ENCODE data around the gene PRSS16. TPM values are rescaled to one million over a fixed set of nuclear protein-coding genes. Genes with fewer than 3 reads are reported as not detected.

The PRSS16 gene
- total and polyA plus RNA-seq, 9 of the 15 experiments (the other 6 are each of a cell fraction or from before 2014, with no cell fraction given), result 4.5 to 21.3 (median 12.1) TPM

DNA sequence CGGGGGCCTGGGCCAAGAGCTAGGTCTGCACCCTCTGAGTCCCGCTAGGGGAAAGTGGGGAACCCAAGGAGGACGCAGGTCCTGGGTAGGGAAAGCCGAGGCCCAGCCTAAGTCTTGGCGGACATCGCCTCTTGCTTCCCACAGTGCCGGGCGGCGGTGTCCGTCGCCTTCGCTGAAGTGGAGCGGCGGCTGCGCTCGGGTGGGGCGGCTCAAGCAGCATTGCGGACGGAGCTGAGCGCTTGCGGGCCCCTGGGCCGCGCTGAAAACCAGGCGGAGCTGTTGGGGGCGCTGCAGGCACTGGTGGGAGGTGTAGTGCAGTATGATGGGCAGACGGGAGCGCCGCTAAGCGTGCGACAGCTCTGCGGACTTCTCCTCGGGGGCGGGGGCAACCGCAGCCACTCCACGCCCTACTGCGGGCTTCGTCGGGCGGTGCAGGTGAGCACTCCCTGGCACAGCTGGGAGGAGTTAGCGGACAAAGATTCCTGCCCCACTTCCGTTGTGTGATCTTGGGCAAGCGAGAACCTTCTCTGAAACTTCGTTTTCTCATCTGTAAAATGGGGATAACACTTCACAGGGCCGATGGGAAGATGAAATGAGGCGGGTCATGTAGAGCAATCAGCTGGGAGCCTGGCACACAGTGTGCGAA lies 4.2 kb downstream of the PRSS16 start (continued):
- TF ChIP-seq, protein P1, sequence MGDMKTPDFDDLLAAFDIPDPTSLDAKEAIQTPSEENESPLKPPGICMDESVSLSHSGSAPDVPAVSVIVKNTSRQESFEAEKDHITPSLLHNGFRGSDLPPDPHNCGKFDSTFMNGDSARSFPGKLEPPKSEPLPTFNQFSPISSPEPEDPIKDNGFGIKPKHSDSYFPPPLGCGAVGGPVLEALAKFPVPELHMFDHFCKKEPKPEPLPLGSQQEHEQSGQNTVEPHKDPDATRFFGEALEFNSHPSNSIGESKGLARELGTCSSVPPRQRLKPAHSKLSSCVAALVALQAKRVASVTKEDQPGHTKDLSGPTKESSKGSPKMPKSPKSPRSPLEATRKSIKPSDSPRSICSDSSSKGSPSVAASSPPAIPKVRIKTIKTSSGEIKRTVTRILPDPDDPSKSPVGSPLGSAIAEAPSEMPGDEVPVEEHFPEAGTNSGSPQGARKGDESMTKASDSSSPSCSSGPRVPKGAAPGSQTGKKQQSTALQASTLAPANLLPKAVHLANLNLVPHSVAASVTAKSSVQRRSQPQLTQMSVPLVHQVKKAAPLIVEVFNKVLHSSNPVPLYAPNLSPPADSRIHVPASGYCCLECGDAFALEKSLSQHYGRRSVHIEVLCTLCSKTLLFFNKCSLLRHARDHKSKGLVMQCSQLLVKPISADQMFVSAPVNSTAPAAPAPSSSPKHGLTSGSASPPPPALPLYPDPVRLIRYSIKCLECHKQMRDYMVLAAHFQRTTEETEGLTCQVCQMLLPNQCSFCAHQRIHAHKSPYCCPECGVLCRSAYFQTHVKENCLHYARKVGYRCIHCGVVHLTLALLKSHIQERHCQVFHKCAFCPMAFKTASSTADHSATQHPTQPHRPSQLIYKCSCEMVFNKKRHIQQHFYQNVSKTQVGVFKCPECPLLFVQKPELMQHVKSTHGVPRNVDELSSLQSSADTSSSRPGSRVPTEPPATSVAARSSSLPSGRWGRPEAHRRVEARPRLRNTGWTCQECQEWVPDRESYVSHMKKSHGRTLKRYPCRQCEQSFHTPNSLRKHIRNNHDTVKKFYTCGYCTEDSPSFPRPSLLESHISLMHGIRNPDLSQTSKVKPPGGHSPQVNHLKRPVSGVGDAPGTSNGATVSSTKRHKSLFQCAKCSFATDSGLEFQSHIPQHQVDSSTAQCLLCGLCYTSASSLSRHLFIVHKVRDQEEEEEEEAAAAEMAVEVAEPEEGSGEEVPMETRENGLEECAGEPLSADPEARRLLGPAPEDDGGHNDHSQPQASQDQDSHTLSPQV (IDR thresholded peaks at IDR 0.05), result peak; percentile 55
- peak; percentile 63; the same call in 1 of the 2 replicates for TF ChIP-seq CBX5 (IDR thresholded peaks at IDR 0.05; ENCODE audit: borderline replicate concordance, low read depth)
- TF ChIP-seq ZBTB2 (IDR thresholded peaks at IDR 0.05), result 0 out of 2 replicates have a peak, but pooled peaks have one; percentile 17
- TF ChIP-seq STAT5B (CRISPR knock-in tag; IDR thresholded peaks at IDR 0.05), result no peak
- TF ChIP-seq CAMTA2 (CRISPR knock-in tag; conservative IDR thresholded peaks at IDR 0.05), result no peak
- TF ChIP-seq NELFE (IDR thresholded peaks at IDR 0.05; ENCODE audit: insufficient read depth, insufficient read length), result no peak
- no peak for TF ChIP-seq ZNF395 (CRISPR knock-in tag; IDR thresholded peaks at IDR 0.05)
- peak; percentile 72 for TF ChIP-seq JUND (IDR thresholded peaks at IDR 0.05; ENCODE audit: borderline replicate concordance, low read depth, low read length)
- TF ChIP-seq JUND (tag; IDR thresholded peaks at IDR 0.05; ENCODE audit: borderline replicate concordance, low read depth, low read length), result 0 out of 3 replicates have a peak, but pooled peaks have one; percentile 37
- no peak for TF ChIP-seq ELK1 (CRISPR knock-in tag; IDR thresholded peaks at IDR 0.05)
- TF ChIP-seq SMARCE1 (IDR thresholded peaks at IDR 0.05), result peak; percentile 43; the same call in 1 of the 2 replicates
- TF ChIP-seq TAF9B (IDR thresholded peaks at IDR 0.05; ENCODE audit: partially characterized antibody), result no peak
- peak; percentile 86 for TF ChIP-seq SP1 (CRISPR knock-in tag; IDR thresholded peaks at IDR 0.05)
- 0 out of 2 replicates have a peak, but pooled peaks have one; percentile 39 for TF ChIP-seq SRSF1 (IDR thresholded peaks at IDR 0.05; ENCODE audit: low read depth, low read length)
- peak; percentile 93; the same call in 1 of the 2 replicates for TF ChIP-seq NR1H2 (CRISPR knock-in tag; IDR thresholded peaks at IDR 0.05)
- peak; percentile 61 for TF ChIP-seq DACH1 (IDR thresholded peaks at IDR 0.05; ENCODE audit: partially characterized antibody)
- peak; percentile 83 to 86 for TF ChIP-seq NRF1 (conservative IDR thresholded peaks at IDR 0.05 in 1 of 2, IDR thresholded peaks at IDR 0.05 in 1 of 2)
- TF ChIP-seq SIN3A (IDR thresholded peaks at IDR 0.05; ENCODE audit: borderline replicate concordance in 2 of 2, control insufficient read depth in 1 of 2, low read depth in 2 of 2, low read length in 2 of 2), result peak; percentile 32 to 75; a peak in 2 of 4 replicates
- no peak for TF ChIP-seq FOXA1 (IDR thresholded peaks at IDR 0.05; ENCODE audit: borderline replicate concordance)

Data from K562 (cell line).